ENCODE results near the gene DRD4.

Gene DRD4

DNA sequence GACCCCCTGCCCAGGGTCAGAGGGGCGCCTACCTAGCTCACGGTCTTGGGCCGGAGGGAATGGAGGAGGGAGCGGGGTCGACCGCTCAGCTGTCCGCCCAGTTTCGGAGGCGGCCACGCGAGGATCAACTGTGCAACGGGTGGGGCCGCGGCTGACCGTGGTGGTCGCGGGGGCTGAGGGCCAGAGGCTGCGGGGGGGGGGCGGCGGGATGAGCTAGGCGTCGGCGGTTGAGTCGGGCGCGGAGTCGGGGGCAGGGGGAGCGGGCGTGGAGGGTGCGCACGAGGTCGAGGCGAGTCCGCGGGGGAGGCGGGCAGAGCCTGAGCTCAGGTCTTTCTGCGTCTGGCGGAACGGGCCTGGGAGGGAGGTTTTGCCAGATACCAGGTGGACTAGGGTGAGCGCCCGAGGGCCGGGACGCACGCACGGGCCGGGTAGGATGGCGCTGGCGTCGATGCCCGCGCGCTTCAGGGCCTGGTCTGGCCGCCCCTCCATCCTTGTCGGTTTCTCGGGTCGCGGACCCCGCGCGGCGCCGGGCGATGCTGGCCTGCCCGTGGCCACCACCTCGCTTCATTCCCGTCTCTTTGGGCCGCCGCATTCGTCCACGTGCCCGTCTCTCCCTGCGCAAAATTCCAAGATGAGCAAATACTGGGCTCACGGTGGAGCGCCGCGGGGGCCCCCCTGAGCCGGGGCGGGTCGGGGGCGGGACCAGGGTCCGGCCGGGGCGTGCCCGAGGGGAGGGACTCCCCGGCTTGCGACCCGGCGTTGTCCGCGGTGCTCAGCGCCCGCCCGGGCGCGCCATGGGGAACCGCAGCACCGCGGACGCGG, at the start of gene DRD4:
Gene DRD4, plus strand, starts transcription at position 759 of the 822 bp plus-strand sequence. Its CDS starts 36 bp downstream, at position 795.
- DNase-seq (ENCODE audit: low spot score): no peak

DNA sequence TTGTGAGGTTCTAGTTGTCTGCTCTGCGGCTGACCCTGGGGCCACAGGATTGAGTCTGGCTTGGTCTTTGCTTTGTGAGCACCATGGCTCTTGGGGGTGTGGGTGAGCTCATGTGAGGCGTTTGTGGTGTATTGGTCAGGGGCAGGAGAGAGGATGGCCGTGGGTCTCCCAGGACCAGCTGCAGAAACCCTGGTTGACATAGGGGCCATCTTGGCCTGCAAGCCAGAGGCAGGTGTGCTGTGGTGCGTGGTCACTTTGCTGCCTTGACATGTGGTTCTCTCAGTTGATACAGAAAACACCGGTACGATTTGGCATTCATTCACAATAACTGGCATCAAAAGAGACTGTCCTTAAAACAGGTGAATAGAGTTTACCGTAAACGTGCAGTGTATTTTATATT, 49.5 kb upstream of the DRD4 start:
- DNase-seq (ENCODE audit: low spot score): no peak

DNA sequence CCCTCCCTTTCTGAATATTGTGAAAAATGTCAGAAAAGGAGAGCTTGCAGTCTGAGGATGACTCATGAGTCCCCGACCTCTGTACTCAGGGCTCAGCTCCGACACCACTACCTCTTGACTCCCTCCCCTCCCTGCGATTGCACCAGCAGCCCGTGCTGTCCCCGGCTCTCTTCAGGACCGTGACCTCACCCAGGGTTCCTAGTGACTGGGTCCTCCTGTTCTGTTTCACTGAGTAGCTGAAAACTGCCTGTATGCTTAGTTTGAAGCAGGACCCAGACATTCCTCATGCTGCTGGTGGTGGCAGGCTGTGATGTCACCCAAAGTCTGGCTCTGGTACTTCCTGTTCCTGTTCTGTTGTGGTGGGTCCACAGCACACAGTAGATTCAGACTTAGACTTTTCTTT, 49.1 kb upstream of the DRD4 start:
- DNase-seq (ENCODE audit: low spot score): no peak

DNA sequence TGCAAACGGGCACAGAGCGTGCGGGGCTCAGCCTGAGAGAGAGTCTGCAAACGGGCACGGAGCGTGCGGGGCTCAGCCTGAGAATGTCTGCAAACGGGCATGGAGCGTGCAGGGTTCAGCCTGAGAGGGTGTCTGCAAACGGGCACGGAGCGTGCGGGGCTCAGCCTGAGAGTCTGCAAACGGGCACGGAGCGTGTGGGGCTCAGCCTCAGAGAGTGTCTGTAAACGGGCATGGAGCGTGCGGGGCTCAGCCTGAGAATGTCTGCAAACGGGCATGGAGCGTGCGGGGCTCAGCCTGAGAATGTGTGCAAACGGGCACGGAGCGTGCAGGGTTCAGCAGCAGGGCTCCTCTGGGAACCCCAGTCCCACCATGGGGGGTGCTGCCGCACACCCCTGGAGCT, 47.3 kb upstream of the DRD4 start:
- no peak for DNase-seq (ENCODE audit: low spot score)

DNA sequence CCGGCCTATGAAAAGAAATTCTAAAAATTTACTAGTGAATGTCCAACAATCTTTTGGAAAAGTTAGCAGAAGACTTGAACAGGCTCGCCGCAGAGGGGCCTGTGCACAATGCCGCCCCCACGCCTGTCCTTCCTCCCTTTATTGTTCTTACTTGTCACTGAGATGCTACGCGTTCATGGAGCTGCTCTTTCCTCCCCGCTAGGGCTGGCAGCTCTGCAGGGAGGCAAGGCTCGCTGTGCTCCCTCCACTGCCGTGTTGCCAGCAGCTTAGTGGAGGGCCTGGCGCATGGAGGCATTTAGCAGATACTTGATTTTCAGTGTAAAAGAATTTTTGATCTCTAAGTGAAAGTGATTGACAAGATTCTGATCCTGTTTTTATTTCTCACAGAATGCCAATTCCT, 46.1 kb upstream of the DRD4 start:
- no peak for DNase-seq (ENCODE audit: low spot score)

DNA sequence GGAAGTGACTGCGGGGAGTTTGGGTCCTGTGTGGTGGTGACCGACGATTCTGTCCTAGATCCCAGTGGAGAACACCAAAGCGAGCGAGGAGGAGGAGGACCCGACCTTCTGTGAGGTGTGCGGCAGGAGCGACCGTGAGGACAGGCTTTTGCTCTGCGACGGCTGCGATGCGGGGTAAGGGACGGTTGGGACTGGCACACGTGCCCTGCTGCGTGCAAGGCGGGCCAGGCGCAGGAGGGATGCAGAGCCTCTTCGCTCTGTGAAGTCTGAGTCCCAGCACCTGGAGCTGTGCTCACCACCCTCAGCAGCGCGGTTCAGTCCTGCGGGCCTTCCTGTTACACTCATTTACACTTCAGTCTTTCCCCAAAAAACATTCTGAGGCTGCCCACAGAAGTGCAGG, 44.6 kb upstream of the DRD4 start:
- DNase-seq (ENCODE audit: low spot score): no peak

DNA sequence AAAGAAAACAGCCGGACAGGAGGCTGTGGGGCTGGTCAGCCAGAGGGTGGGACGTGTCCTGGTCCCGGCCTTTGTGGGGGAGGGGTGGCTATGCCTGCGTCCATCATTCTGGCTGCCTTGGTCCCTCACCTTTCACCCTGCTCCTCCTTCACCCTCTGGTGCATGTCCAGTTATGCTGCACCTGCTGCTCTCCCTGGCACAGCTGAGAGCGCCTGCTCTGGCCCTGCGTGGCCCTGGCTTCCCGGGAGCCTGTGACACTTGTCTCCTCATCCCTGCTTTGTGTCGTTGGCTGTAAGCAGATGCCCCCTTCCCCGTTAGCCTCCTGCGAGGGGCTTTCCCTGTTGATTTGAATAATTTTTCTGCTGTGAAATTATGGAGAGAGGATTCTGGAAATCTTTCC, 44.2 kb upstream of the DRD4 start:
- no peak for DNase-seq (ENCODE audit: low spot score)

DNA sequence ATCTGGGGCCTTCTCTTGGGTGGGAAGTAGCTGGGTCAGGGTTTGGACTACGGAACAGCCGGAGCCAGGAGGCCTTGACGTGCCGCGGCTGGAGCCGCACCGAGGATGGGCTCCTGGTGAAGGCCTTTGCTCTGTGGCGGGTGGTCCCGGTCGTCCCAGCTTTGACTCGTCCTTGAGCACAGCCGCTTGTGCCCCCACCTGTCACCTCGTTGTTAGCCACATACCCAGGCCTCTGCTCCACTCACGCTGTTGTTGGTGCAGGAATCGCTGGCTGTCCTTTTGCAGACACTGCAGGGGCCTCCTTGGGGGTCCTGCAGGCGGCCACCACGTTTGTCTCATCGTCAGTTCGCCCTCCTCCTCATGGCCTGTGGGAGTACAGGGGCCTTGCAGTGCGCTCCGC, 43.7 kb upstream of the DRD4 start:
- DNase-seq (ENCODE audit: low spot score): no peak

DNA sequence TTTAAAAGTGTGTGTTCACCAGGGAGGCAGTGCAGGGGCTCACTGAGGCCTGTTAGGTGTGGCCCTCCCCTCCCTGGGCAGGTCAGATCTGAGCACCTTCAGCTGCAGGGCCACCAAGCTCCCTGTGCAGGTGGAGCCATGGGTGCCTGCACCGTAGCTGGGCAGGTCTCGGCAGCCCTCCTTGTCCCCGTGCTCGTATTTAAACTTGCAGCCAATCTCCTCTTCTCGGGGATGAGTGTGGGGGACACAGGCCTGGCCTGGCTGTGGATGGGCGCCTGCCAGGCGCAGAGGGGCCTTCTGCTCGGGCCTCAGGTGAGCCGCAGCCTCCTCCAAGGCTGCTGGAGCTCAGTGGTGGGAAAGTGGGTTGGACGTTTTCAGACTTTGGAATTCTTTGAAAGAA, 41.7 kb upstream of the DRD4 start:
- no peak for DNase-seq (ENCODE audit: low spot score)

DNA sequence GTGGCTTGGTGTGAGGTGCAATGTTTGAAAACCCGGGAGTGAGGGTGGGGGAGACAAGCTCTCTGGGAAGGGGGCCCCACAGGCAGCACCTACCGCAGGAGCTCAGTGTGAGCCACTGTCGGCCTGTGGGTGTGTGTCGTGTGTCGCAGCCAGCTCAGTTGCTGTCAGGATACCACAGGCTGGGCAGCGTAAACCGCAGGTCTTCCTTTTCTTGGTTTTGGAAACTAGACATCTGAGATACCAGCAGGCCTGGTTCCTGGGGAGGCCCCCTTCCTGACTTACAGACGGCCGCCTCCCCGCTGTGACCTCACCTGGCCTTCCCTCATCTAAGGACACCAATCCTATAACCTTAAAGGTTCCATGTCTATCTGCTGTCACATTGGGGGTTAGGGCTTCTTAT, 40.7 kb upstream of the DRD4 start:
- DNase-seq (ENCODE audit: low spot score): no peak

DNA sequence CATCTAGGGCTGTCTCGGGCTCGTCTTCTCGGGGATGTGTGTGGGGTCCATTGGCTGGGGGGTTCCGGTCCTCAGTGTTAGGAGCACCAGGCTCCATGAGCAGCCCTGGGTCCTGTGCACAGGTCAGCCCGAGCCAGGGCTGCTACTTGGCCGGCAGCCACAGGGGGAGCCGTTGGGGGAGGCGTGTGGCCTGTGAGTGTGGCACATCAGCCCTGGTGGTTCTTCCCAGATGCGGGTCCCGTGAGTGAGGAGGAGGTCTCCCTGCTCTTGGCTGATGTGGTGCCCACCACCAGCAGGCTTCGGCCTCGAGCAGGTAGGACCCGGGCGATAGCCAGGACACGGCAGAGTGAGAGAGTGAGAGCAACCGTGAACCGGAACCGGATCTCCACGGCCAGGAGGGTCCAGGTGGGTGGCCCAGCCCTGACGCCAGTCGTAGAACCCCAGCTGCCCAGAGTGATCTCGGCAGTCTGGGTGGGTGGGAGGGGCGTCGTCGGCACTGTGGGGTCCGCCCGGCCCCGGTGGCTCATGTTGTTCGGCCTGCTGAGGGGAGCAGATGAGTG, 39.8 kb upstream of the DRD4 start:
- DNase-seq (ENCODE audit: low spot score): no peak

DNA sequence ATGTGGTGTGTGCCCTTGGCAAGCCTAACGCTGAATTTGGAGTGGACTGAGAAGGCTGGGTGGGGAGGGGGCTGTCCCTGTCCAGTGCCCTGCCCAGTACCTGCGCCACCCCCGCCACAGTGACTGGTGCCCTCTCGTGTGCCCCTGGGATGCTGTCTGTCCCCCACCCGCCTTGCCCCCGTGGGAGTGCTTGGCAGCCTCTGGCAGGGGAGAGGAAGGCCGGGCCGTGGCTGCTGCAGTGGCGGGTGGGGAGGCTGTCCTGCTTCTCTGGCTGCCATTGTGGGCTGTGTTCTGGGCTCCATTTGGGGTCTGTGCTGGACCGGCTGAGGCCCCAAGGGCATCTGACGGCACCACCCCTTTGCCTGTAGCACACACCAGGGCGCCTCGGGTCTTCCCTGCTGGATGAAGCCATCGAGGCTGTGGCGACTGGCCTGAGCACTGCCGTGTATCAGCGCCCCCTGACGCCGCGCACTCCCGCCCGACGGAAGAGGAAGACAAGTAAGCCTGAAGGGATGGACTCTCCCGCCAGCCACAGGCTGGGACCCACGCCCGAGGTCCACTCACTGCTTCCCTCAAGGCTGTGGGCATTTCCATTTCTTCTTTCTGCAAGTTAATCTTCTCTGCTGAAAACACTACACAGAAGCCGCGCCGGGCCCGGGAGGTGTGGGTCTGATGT, 38.9 kb upstream of the DRD4 start:
- no peak for DNase-seq (ENCODE audit: low spot score)

DNA sequence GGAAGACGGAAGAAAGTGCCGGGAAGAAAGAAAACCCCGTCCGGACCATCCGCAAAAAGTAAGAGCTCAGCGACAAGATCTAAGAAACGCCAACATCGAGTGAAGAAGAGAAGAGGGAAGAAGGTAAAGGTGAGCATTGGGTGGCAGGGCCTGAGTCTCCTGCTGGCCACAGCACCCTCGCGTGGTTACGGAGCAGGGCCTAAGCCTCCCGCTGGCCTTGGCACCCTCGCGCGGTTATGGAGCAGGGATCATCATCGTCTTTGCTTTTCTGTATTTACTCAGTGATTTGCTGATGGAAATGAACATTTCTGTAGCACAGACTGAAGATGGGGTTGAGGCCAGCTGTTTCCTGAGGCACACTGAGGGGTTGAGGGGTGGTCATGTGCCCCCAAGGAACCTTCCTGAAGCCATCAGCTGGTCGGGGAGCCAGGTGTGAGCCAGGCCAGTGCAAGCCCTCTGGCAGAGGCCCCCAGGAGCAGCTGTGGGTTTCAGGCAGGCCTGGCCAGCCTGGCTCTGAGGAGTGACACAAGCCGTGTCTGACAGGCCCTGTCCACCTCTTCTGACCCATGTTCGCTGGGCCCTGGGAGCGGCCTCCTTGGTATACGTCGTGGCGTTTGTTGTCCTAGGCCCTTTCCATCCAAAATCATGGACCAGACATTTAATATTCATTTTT, 35.4 kb upstream of the DRD4 start:
- DNase-seq (ENCODE audit: low spot score): no peak

DNA sequence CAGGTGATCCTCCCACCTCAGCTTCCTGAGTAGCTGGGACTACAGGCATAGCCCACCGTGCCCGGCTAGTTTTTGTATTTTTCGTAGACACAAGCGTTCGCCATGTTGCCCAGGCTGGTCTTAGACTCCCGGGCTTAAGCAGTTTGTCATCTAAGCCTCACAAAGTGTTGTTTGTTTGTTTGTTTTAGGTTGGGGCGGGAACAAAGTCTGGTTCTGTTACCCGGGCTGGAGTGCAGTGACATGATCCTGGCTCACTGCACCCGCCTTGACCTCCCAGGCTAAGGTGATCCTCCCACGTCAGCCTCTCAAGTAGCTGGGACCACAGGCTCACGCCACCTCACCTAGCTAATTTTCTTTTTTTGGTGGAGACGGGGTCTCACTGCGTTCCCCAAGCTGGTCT, 33.9 kb upstream of the DRD4 start:
- no peak for DNase-seq (ENCODE audit: low spot score)

DNA sequence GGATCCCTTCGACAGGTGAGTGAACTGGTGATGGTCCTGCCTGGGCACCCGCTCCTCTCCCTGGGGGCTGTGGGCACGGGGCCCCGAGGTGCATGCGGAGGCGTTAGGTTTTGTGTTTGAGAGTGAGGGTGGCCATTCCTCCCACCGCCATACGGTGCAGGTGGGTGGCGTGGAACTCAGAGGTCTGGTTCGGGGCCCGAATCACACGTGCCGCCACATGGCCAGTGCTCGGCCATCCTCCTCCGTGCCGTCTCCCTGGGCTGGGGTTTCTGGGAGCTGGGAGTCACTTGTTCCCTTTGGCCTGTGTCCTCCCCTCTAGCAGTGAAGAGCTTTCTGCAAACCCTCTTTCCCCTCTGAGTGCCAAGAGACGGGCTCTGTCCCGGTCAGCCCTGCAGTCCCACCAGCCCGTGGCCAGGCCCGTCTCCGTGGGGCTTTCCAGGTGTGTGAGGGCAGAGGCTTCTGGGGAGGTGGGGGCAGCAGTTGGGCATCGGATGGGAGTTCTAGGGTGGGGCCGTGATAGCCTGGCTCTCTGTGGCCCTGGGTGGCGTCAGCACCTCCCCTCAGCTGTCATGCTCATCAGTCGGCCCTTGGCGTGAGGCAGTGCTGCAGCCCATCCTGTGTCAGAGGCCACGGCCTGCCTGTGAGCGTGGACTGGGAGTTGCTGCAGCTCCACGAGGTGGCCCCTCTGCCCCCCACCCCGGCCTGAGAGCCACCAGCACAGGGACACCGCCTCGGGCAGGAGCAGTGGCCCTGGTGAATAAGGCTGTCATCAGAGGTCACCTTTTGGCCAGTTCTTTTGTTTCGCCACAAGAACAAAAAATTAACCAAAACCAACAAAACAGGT, 31.6 kb upstream of the DRD4 start:
- no peak for DNase-seq (ENCODE audit: low spot score)

DNA sequence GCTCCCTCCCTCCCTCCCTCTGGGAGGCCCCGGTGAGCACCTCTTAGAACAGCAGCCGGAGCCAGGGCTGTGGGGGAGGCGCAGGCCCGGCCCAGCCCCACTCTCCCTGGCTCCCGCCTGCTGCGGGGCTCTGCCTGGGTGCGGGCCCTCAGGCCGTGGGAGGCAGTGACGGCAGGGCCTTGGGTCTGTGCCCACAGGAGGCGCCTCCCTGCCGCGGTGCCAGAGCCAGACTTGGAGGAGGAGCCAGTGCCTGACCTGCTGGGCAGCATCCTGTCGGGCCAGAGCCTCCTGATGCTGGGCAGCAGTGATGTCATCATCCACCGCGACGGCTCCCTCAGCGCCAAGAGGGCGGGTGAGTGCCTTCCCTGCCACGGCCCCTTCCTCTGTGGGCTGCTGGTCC, 30.8 kb upstream of the DRD4 start:
- DNase-seq (ENCODE audit: low spot score): no peak

DNA sequence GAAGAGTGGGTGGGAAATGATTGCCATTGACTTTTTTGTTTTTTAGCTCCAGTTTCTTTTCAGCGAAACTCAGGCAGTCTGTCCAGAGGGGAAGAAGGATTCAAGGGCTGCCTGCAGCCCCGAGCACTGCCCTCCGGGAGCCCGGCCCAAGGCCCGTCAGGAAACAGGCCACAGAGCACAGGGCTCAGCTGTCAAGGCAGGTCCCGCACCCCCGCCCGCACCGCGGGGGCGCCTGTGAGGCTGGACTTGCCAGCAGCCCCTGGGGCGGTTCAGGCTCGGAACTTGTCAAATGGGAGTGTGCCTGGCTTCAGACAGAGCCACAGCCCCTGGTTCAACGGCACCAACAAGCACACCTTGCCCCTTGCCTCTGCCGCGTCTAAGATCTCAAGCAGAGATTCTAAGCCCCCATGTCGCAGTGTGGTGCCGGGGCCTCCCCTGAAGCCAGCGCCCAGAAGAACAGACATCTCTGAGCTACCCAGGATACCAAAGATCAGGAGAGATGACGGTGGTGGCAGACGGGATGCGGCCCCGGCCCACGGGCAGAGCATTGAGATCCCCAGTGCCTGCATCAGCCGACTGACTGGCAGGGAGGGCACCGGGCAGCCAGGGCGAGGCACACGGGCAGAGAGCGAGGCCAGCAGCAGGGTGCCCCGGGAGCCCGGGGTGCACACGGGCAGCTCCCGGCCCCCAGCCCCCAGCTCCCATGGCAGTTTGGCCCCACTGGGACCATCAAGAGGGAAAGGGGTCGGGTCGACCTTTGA, 29.9 kb upstream of the DRD4 start:
- DNase-seq (ENCODE audit: low spot score): no peak

DNA sequence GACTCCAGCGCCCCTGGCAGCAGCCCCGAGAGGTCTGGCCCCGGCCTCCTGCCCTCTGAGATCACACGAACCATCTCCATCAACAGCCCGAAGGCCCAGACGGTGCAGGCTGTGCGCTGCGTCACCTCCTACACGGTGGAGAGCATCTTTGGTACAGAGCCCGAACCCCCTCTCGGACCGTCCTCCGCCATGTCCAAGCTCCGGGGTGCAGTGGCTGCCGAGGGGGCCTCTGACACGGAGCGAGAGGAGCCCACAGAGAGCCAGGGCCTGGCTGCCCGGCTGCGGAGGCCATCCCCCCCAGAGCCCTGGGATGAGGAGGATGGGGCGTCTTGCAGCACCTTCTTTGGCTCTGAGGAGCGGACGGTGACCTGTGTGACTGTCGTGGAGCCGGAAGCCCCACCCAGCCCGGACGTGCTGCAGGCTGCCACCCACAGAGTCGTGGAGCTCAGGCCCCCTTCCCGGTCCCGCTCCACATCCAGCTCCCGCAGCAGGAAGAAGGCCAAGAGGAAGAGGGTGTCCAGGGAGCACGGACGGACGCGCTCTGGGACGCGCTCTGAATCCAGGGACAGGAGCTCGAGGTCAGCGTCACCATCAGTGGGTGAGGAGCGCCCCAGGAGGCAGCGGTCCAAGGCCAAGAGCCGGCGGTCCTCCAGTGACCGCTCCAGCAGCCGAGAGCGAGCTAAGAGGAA, 29.0 kb upstream of the DRD4 start:
- DNase-seq (ENCODE audit: low spot score): no peak

DNA sequence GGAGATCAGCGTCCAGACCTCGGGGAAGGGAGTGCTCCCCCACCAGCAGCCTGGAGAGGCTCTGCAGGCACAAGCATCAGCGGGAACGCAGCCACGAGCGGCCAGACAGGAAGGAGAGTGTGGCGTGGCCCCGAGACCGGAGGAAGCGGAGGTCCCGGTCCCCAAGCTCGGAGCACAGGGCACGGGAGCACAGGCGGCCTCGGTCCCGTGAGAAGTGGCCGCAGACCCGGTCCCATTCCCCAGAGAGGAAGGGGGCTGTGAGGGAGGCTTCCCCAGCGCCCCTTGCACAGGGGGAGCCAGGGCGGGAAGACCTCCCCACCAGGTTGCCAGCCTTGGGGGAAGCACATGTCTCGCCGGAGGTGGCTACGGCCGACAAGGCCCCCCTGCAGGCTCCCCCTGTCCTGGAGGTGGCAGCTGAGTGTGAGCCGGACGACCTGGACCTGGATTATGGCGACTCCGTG, 28.2 kb upstream of the DRD4 start:
- DNase-seq (ENCODE audit: low spot score): no peak

DNA sequence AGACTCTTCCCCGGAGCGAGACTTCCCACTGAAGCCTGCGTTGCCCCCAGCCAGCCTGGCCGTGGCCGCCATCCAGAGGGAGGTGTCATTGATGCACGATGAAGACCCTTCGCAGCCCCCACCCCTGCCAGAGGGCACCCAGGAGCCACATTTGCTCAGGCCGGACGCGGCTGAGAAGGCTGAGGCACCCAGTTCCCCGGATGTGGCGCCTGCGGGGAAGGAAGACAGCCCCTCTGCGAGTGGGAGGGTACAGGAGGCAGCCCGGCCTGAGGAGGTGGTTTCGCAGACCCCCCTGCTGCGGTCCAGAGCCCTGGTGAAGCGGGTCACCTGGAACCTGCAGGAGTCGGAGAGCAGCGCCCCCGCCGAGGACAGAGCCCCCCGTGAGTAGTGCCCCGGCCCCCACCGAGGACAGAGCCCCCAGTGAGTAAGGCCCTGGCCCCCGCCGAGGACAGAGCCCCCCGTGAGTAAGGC, 27.7 kb upstream of the DRD4 start:
- DNase-seq (ENCODE audit: low spot score): no peak
